NCI-H1105 treated with DMSO at 0.1 percent for 48 hours (cell line): ENCODE measurements around the gene CHERP.
"Not testable (repeated sequence)": the region's sequence is repeated elsewhere in the genome, so short reads cannot be mapped to it uniquely, and the experiment has no call there.

Experiments
- DNase-seq: peaks from one replicate; lab custom pipeline; 2025; lab: John Stamatoyannopoulos, UW

CHERP gene

DNA sequence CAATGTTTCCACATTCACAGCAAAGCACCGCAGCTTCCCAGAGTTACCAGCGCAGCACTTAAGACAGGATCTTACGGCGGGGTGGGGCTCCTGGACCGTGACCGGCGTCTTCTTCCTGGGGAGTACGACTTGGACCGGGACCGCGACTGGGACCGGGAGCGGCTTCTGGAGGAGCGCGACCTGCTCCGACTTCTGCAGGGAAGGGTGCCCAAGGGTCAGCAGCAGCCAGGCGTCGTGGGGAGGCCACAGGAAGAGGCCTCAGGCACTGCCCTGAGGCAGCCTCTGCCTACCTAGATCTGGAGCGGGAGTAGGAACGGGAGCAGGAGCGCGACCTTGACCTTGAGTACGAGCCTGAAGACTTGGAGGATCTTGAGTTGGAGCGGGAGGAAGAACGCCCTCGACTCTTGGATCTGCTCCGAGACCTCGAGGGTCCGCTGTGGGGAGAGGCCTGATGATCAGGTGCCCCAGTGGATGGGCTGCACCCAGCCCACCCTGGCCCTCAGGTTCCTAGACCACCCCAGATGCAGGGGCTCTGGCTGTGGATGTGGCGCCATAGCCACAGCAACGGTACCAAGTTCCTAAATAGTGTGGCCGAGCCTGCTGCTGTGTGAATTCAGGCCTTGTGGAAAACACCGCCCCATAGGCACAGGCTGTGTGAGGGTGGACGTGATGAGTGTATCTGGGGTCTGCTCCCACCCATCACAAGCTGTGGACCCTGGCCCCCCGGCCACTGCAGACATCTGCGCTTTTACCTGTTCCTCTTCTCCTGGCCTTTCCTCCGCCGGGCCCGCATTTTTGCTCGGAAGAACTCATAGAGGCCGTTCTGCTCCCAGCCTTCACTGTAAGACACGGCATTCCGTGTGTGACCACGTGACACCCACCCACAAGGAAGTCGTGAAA lies 21.9 kb downstream of the CHERP start:
- no peak for DNase-seq

DNA sequence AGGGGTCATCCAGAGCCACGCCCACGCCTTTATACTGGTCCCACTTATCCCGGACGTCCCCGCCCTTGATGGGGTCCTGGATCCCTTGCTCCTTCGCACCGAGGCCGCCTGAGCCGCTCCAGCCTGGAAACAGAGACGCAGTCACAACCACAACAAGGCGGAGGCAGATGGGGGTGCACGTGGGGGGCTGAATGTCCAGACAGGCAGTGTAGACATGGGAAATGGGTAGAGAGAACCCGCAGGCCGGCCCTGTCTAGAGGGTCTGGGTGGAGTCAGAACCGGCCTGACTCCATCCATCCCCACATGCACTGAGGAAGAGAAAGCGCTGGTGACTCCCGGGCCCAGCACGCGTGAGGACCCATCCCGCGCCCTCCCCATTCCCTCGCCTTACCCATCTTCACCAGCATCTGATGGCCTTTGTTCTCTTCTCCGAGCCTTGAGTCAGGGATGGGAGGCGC lies 23.0 kb downstream of the CHERP start:
- DNase-seq: no peak

DNA sequence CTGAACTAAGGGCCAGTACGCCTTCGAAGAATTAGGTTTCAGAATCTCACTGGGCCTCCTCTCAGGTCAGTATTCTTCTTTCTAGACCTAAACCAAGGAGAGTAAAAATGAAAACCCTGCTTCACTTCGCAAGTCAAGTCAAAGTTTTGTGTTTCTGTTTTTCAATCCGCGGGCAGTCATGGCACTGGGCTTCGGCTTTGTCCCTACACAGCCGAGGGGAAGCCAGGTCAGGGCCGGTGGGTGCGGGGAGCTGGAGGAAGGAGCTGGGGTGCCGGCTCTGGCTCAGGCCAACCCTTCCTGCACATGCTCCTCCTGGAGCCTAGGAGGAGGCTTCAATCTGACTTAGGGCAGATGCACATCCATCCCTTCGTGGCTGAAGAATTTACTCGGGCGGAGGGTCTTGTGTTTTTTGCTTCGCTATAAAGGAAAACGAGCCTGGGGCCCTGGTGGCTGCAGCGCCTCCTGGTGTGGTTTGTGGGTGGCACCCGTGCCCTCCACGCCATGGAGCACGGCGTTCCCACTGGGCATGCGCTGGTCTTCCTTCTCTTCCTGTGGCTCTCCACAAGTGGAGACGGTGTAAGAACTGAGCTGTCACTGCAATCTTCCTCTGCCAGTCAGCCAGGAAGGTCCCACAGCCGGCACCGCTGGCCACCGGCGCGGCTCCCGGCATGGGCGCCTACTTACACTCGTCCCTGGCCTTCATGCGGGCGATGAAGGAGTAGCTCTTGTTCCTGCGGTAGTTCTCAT lies 23.6 kb downstream of the CHERP start:
- DNase-seq: no peak

DNA sequence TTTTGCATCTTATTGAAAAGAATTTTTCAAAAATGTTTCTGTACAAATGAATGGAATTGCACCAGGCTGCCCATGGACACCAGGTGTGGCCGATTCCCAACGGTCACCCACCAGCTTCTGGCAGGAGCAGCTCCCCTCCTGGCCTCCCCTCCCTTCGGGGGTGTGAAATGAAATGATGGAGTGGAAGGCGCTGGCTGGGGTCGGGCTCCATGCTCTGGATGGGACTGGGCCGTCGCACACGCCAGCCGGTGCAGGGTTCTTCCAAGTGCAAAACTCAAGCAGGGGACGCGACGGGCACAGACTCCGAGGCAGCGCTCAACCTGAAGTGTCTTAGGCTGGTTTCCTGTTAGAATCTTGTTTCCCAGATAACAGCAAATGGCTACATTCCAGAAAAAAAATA lies 24.2 kb downstream of the CHERP start:
- DNase-seq: no peak

DNA sequence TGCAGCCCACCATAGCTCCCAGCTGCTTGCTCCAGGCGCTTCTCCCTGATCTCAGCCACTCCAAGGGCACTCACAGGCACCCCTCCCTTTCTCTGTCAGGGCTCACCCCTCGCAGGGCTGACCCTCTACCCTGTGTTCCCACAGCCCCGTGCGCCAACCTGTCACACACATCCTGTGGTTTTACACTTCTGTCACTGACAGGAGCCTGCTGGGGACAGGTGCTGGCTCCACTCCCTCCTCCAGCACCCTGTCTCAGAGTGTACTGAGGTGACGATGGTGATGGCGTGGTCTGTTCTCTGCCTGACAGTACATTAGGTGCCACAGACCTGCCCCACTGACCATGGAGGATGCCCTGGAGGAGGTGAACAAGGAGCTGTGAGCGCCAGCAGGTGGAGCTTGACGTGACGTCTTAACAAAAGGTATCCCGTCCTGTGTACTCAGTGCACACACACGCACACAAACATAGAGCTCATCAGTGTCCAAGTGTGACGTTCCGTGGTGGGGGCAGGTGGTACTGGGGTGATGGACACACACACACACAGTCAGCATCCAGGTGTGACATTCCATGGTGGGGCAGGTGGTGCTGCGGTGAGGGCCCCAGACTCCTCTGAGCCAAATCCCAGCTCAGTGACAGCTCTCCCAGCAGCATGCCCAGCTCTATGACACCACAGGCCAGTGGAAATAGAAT lies 25.2 kb downstream of the CHERP start:
- no peak for DNase-seq

DNA sequence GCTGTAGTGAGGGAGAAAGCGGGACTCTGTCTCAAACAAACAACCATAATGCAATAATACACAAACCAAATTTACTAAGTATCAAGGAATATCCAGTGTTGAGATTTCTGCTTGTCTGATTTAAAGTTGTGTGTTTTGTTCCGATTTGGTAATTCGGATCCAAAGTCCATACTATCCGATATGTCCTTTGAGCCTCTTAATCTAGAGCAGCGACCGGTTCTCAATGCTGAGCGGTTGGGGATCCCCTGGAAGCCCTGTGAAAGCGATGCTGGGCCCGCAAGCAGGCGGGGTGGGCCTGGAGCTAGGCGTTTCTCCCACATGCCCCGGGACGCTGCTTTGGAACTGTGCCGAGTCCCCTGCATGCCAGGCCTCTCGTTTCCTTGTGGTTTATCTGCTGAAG lies 25.9 kb downstream of the CHERP start:
- DNase-seq: no peak

DNA sequence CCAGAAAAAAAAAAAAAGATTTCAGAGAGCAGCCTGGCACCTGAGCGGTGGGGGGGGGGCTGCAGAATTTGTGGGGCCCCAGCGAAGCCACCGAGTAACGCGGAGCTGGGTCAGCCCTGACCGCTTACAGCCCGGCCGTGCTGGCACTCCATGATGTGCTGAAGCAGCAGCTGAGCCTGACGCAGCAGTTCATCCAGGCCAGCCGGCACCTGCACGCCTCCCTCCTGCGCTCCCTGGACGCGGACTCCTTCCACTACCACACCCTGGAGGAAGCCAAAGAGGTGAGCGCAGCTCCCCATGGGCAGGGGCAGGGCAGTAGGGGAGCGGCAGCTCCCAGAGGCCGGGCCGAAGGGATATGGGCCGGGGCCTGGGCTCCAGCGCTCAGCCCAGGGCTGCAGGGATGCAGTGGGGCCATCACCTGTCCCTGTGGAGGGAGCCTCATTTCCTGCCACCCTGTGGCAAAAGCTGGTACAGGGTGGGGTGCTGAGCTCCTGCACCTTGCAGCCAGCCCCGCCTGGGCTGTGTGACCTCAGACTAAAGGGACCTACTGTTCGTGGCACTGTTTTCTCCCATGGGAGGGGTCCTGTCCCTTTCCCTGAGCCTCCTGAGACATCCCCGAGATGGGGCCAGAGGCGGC lies 27.7 kb downstream of the CHERP start:
- DNase-seq: no peak

DNA sequence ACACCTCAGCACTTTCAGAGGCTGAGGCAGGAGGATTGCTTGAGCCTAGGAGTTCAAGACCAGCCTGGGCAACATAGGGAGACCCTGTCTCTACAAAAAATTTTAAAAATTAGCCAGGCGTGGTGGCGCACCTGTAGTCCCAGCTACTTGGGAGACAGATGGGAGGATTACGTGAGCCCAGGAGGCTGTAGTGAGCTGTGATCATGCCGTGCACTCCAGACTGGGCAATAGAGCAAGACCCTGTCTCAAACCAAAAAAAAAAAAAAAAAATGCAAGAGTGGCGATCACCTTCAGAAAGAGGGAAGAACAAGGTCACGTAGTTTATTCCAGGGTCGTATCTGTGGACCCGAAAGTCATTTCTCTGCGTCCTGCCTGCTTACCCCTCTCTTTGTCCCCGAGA lies 29.6 kb downstream of the CHERP start:
- not testable (repeated sequence) for DNase-seq

DNA sequence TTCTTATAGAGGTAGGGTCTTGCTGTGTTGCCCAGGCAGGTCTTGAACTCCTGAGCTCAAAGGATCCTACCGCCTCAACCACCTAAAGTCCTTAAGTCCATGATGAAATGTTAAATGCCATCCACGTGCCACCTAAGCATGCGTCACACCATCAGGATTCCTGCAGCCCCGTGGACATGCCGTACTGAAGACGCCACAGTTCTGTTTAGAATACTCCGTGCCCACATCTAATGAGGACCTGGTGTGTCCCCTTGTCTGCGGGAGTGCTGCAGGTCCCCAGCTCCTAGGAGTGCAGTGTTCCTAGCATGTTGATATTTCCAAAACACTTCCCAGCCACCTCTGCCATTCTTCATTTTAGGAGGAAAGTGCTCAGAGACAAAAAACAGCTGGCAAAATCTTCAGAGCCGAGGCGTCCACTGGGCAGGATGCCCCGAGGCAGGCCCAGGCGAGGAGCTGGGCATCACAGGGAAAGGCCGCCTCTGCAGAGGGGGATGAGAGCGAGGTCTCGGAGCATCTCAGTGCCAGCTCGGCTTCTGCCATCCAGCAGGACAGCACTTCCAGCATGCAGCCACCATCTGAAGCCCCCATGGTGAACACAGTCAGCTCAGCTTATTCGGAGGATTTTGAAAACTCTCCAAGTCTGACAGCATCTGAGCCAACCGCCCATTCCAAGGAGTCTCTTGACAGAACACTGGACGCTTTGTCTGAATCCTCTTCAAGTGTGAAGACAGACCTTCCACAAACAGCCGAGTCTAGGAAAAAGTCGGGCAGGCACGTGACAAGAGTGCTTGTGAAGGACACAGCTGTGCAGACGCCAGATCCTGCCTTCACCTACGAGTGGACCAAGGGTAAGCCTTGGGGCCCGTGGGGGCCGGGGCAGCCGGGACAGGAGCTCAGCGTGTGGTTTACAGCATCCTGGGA lies 32.8 kb downstream of the CHERP start:
- DNase-seq: no peak

DNA sequence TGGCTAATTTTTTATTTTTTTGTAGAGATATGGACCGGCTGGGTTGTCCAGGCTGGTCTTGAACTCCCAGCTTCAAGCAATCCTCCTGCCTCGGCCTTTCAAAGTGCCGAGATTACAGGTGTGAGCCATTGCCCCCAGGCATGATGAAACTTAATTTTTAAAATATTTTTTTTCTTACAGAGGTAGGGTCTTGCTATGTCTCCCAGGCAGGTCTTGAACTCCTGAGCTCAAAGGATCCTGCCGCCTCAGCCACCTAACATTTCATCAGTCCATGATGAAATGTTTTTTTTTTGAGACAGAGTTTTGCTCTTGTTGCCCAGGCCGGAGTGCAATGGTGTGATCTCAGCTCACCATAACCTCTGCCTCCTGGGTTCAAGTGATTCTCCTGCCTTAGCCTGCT lies 33.7 kb downstream of the CHERP start:
- no peak for DNase-seq

DNA sequence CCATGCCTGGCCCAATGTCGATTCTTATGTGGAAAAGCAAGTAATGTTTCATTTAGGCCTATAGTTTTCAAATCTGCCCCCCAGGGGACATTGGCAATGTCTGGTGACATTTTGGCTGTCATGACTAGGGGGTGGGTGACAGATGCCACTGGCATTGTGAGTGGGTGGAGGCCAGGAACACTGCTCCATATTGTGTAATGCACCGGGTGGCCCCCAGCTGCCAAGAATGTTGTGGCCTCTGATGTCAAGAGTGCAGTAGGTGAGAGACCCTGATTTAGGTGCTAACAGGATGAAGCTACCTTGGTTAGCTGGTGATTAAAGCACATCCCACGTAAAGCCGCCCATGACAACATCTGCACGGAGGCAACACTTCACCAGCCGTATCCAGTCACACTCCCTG lies 35.3 kb downstream of the CHERP start:
- no peak for DNase-seq

DNA sequence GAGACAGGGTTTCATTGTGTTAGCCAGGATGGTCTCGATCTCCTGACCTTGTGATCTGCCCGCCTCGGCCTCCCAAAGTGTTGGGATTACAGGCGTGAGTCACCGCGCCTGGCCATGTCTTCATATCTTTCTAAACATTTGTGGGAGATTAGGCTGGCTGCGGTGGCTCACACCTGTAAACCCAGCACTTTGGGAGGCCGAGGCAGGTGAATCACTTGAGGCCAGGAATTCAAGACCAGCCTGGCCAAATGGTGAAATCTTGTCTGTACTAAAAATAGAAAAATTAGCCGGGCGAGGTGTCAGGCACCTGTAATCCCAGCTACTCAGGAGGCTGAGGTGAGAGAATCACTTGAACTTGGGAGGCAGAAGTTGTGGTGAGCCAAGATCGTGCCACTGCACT lies 36.1 kb downstream of the CHERP start:
- DNase-seq: not testable (repeated sequence)

DNA sequence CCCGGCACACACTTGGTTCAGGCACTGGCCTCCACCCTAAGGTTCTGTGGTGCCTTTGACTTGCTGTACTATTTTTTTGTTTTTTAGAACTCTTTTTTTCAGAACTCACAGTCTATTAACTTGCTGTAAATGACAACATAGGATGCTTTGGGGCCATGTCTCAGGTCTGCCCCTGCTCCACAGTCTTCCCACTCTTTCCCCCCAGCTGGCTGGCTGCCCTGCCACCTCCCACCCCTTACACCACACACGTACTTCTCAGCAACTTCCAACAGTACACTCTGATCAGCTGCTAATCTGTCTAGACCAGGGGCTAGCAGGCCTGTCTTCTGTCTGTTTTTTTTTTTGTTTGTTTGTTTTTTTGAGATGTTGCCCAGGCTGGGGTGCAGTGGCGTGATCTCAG lies 38.0 kb downstream of the CHERP start:
- no peak for DNase-seq

DNA sequence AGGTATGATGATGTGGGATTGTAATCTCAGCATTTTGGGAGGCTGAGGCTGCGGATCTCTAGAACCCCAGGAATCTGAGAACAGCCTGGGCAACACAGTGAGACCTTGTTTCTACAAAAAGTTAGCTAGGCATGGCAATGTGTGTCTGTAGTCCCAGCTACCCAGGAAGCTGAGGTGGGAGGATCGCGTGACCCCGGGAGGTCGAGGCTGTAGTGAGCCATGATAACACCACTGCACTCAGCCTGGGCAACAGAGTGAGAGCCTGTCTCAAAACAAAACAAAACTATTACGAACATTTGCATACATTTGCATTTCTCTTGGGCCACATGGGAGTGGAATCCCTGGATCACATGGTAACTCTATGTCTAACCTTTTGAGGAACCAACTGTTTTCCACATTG lies 44.4 kb downstream of the CHERP start:
- no peak for DNase-seq

DNA sequence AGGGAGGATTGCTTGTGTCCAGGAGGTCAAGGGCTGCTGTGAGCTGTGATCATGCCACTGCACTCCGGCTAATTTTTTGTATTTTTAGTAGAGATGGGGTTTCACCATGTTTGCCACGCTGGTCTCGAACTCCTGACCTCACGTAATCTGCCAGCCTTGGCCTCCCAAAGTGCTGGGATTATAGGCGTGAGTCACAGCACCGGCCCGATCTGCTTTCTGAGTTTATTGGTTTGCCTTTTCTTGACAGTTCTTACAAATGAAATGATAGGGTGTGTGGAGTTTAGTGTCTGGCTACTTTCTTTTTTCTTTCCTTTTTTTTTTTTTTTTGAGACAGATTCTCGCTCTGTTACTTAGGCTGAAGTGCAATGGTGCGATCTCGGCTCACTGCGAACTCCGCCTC lies 45.2 kb downstream of the CHERP start:
- no peak for DNase-seq

DNA sequence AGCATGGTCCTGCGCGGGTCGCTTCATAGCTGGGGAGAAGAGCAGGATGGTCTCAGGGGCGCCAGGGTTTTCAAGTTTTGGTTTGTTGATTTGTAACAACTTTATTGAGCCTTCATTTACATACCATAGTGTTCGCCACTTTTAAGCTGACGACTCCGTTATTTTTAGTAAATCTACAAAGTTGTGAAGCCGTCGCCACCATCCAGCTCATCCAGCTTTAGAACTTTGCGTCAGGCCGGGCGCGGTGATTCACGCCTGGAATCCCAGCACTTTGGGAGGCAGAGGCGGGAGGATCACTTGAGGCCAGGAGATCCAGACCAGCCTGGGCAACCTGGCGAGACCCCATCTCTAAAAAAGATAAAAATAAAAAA lies 45.6 kb downstream of the CHERP start:
- no peak for DNase-seq

DNA sequence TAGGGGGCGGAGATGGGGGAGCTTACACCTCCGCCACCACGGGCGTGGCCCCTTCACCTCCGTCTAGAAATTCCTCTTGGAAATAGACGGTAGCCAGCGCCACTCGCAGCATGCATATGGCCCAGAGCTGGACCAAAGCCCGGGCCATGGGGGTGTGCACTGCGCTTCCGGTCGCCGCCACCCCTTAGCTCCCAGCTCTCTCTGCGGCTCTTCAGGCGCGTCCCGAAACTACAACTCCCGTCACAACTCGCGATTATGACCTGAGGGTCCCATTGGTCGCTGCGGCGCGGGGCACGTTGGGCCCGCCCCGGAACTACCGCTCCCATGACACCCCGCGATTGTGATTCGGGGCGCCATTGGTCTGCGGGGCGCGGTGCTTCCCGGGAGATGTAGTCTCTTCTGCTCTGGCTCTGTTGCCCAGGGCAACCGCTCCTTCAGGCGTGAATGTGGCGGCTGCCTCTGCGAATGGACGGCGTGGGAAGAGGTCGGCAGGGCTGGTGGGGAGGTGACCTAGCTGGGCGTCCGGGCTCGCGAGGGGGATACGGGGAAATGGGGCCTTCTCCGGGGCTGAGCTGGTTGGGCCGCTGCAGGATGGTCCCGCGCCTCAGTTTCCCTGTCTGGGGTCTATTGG lies 46.1 kb downstream of the CHERP start, which contains the start of the genes C19orf44 and CALR3:
Gene C19orf44 (plus strand): TSS at position 413 of the 631 bp plus-strand sequence. CDS start 4,399 bp downstream, outside the sequence.
Gene CALR3 (minus strand): TSS at position 186 of the 631 bp plus-strand sequence. CDS start 38 bp downstream, at position 148.
- DNase-seq: peak; percentile 99

DNA sequence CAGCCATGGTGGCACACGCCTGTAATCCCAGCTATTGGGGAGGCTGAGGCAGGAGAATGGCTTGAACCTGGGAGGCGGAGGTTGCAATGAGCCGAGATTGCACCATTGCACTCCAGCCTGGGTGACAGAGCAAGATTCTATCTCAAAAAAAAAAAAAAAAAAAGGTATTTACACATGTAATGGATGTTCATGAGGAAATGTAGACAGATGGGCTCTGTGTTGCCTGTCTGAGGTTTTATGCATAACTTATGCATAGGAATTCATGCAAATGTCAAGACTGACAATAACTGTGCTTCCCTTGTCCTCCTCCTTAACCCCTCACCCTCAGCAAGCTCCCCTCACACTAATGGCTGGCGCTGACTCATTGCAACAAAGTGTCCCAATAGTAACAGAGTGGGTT lies 55.8 kb downstream of the CHERP start:
- not testable (repeated sequence) for DNase-seq

DNA sequence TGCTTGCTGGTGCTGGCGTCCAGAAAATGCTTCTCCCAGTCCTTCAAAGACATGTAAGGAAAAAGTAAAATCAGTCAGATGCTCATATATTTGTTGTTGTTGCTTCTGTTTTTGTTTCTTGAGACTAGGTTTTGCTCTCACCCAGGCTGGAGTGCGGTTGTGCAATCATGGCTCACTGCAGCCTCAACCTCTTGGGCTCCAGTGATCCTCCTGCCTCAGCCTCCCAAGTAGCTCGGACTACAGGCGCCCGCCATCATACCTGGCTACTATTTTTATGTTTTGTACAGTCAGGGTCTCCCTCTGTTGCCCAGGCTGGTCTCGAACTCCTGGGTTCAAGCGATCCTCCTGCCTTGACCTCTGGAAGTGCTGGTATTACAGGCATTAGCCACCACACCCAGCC lies 59.5 kb downstream of the CHERP start:
- DNase-seq: no peak

DNA sequence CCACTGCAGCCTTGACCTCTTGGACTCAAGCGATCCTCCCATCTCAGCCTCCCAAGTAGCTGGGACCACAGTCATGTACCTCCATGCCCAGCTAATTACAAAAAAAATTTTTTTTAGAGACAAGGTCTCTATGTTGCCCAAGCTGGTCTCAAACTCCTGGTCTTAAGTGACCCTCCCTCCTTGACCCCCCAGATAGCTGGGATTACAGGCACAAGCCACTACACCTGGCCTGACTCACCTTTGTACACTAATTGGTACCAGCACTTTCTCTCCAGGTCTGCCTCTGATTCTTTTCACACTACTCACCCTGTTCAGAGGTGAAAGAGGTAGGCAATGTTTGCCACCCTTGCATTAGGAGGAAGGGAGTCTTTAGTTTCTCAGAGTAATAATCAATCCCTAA lies 64.9 kb downstream of the CHERP start:
- no peak for DNase-seq
